Natural killer cell treated with Interleukin-12 subunit alpha and Interleukin-12 subunit beta and Interleukin-15 and Interleukin-18, amount 100 ng/mL, for 72 hours (primary cell): ENCODE data around the gene ACP1. TPM values are rescaled to one million over a fixed set of nuclear protein-coding genes. Genes with fewer than 3 reads are reported as not detected.
A peak's percentile ranks its signal among the peaks of the same experiment; 100 is the strongest.

Source experiments
- ATAC-seq, 2 donors: fragments of 150-1000 bp; cut with Tn5 transposase in 1 of 2; sonication (Bioruptor Pico), chemical (Tn5 transposase) in 1 of 2; 2 replicates each; pipeline ENCODE4 v1.10.0; 2021
- DNase-seq: peaks from one replicate; pipeline ENCODE4 v3.0.0; 2022; ENCODE audit warnings: low spot score
- H3K27ac Mint-ChIP-seq, 2 donors: 1 replicate in 1 of 2; 2 replicates in 1 of 2; pipeline ENCODE4 v1.8.0; 2022; ENCODE audit warnings: mixed read lengths in 2 of 2, mild to moderate bottlenecking in 1 of 2, moderate library complexity in 1 of 2
- H3K27me3 Mint-ChIP-seq, 2 donors: 1 replicate in 1 of 2; 2 replicates in 1 of 2; pipeline ENCODE4 v1.8.0; 2022; ENCODE audit warnings: mixed read lengths in 2 of 2
- H3K36me3 Mint-ChIP-seq: one replicate; pipeline ENCODE4 v1.8.0; 2022; ENCODE audit warnings: mixed read lengths
- H3K4me1 Mint-ChIP-seq, 2 donors: 1 replicate in 1 of 2; 2 replicates in 1 of 2; pipeline ENCODE4 v1.8.0; 2022; ENCODE audit warnings: low read depth in 2 of 2, mixed read lengths in 2 of 2, mild to moderate bottlenecking in 1 of 2
- H3K4me3 Mint-ChIP-seq: one replicate; pipeline ENCODE4 v1.8.0; 2022; ENCODE audit warnings: mixed read lengths
- H3K9me3 Mint-ChIP-seq: 2 replicates; pipeline ENCODE4 v1.8.0; 2022; ENCODE audit warnings: mixed read lengths
- total RNA-seq, 2 donors: library from RNA; stranded (reverse); gene quantifications; one replicate each; pipeline ENCODE4 v1.2.3, GENCODE V29; 2022

Gene ACP1
- total RNA-seq, 2 donors from 2014 or later, result 94.2 to 96.1 TPM

DNA sequence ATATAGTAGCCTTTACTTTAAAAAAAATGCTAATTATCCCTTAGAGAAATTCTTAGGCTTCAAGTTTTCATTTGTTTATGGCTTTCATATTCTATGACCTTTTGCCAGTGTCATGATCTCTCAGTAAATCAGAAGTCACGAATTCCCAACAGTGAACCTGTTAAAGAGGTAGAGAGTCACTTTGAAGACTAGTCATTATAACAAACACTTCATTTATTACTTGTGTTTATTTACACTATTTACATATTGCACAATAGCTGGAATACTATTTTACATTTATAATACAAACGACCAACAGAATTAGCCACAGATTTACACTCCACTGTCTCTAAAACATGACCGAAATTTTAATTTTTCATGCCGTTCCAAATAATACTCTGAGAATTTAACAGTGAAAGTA, 14.6 kb downstream of the ACP1 start:
- peaks cover 19% of the 10 kb centered on the region for H3K36me3 Mint-ChIP-seq
- H3K27ac Mint-ChIP-seq, result no peak overlapping the region
- H3K4me3 Mint-ChIP-seq, result no peak overlapping the region
- H3K4me1 Mint-ChIP-seq, result peaks cover 5 to 8% of the 10 kb centered on the region in 2 donors
- no peak for ATAC-seq
- DNase-seq, result no peak
- no peaks in the 10 kb centered on the region for H3K27me3 Mint-ChIP-seq
- no peaks in the 10 kb centered on the region for H3K9me3 Mint-ChIP-seq

GRCh38 chr2:279956-280649, 15.4 kb downstream of the ACP1 start:
- DNase-seq (no peak), ATAC-seq (no peak)
- Mint-ChIP-seq H3K4me1 (peaks cover 5% of the 10 kb centered on the region in 2 donors), H3K27ac (no peak overlapping the region), H3K36me3 (peaks cover 19% of the 10 kb centered on the region), H3K4me3 (no peak overlapping the region), H3K9me3 (no peaks in the 10 kb centered on the region), H3K27me3 (no peaks in the 10 kb centered on the region)

- Mint-ChIP-seq H3K4me3 (no peak overlapping the region), H3K27ac (no peak overlapping the region), H3K9me3 (no peaks in the 10 kb centered on the region), H3K4me1 (peaks cover 5% of the 10 kb centered on the region in 2 donors), H3K36me3 (peaks cover 19% of the 10 kb centered on the region), H3K27me3 (peaks cover 0 to 4% of the 10 kb centered on the region in 2 donors)
- no peak for DNase-seq
- ATAC-seq, result no peak
Measured at GRCh38 chr2:280650-281110, 15.9 kb downstream of the ACP1 start.

- H3K4me3 Mint-ChIP-seq, result no peak overlapping the region
- no peak for ATAC-seq
- DNase-seq, result no peak
- peaks cover 0 to 8% of the 10 kb centered on the region in 2 donors for H3K27me3 Mint-ChIP-seq
- peaks cover 5 to 8% of the 10 kb centered on the region in 2 donors for H3K4me1 Mint-ChIP-seq
- H3K27ac Mint-ChIP-seq, result no peak overlapping the region
- H3K9me3 Mint-ChIP-seq, result no peaks in the 10 kb centered on the region
- peaks cover 15% of the 10 kb centered on the region for H3K36me3 Mint-ChIP-seq
Measured at GRCh38 chr2:281381-281780, 16.6 kb downstream of the ACP1 start.

GRCh38 chr2:282371-283263, 17.9 kb downstream of the ACP1 start:
- Mint-ChIP-seq H3K27ac (no peak overlapping the region), H3K4me1 (peaks cover 0 to 6% of the 10 kb centered on the region in 2 donors), H3K4me3 (no peak overlapping the region), H3K27me3 (peaks cover 0 to 8% of the 10 kb centered on the region in 2 donors), H3K36me3 (peaks cover 3% of the 10 kb centered on the region), H3K9me3 (no peaks in the 10 kb centered on the region)
- DNase-seq (no peak), ATAC-seq (no peak)

GRCh38 chr2:283996-284794, 19.4 kb downstream of the ACP1 start:
- no peak for ATAC-seq
- Mint-ChIP-seq H3K4me3 (no peak overlapping the region), H3K36me3 (no peaks in the 10 kb centered on the region), H3K27ac (no peak overlapping the region), H3K27me3 (peaks cover 0 to 8% of the 10 kb centered on the region in 2 donors), H3K9me3 (no peaks in the 10 kb centered on the region), H3K4me1 (peaks cover 0 to 6% of the 10 kb centered on the region in 2 donors)
- DNase-seq, result no peak

DNA sequence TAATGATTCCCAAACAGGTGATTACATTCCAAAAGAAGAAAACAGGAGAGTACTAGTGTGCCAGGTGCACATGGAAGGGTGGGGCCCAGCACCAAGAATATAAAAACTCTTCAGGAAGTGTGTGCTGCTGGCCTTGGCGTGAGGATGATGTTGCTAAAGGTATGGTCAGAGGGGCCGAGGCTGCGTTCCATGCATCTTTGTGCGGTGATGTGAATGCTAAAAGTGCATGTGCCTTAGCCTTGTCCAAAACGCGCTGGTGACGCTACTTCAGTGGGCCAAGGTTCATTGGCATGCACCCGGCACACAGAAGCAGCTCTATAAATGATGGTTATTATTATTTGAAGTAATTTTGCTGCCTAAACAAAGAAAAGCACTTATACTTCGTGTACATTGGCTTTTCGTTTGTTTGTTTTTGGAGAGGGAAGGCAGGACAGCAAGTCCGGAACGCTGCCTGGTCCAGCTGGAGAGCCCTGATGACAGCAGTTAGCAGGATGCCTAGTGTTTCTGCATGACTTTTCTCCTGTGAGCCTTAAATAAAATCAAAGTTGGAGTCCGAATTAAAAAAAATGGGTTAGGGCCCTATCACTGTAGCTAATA, 20.2 kb downstream of the ACP1 start:
- H3K9me3 Mint-ChIP-seq, result no peaks in the 10 kb centered on the region
- no peaks in the 10 kb centered on the region for H3K36me3 Mint-ChIP-seq
- no peak for ATAC-seq
- DNase-seq, result no peak
- no peak overlapping the region for H3K27ac Mint-ChIP-seq
- H3K4me1 Mint-ChIP-seq, result peaks cover 0 to 9% of the 10 kb centered on the region in 2 donors
- peaks cover 1 to 8% of the 10 kb centered on the region in 2 donors for H3K27me3 Mint-ChIP-seq
- H3K4me3 Mint-ChIP-seq, result no peak overlapping the region

DNA sequence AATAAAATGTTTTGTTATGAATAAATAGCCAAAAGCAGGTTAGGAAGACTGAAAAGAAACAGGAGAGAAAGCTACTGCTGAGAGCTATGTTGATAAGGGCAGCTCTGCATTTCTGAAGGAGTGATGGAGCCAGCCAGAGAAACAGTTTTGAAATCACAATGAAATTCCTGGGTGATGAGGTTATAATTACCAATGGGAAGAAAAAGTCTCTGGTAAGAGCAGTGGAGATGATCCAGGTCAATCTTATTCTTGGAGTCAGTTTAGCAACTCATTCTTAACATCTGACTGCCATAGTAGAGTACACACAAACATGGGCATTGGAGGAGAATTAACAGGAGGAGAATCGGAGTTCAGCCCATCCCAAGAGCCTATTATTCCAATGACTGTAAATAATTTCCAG, 20.8 kb downstream of the ACP1 start:
- no peak overlapping the region for H3K27ac Mint-ChIP-seq
- peaks cover 0 to 10% of the 10 kb centered on the region in 2 donors for H3K4me1 Mint-ChIP-seq
- DNase-seq (no peak), ATAC-seq (no peak)
- H3K27me3 Mint-ChIP-seq, result peaks cover 4 to 8% of the 10 kb centered on the region in 2 donors
- no peaks in the 10 kb centered on the region for H3K36me3 Mint-ChIP-seq
- H3K9me3 Mint-ChIP-seq, result no peaks in the 10 kb centered on the region
- H3K4me3 Mint-ChIP-seq, result no peak overlapping the region

- Mint-ChIP-seq H3K9me3 (no peaks in the 10 kb centered on the region), H3K27me3 (peaks cover 4 to 8% of the 10 kb centered on the region in 2 donors), H3K27ac (no peak overlapping the region)
Measured at GRCh38 chr2:286035-286434, 21.3 kb downstream of the ACP1 start.

DNA sequence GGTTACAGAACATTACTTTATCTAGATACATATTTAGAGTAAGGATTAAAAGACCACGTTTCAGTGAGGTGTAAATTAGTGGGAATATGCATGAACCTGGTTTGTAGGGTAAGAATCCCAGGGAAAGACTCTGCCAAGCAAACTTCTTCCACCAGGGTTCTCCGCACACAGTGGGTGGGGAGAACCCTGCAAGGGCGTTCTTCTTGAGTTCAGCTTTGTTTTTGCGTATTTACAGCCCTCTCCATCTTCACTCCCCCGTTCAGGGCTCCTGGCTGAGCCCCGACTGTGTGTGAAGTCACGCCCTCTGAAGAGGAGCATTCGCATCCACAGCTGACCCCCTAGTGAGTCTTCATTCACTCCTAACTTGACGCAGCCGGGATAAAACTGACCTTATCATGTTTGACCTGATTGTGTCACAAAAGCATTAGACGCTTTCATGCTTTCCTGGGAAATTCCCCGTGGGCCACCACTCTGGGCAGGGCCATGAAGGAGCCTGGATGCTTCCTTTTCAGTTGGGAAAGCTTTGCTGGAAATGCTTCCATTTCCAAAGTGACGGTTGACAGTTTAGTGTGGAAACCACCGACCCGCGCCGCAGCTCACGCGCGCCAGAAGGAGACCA, 22.1 kb downstream of the ACP1 start:
- Mint-ChIP-seq H3K4me1 (peaks cover 0 to 10% of the 10 kb centered on the region in 2 donors), H3K4me3 (peak overlapping the region; percentile 48), H3K9me3 (no peaks in the 10 kb centered on the region), H3K36me3 (no peaks in the 10 kb centered on the region), H3K27ac (no peak overlapping the region), H3K27me3 (peaks cover 6 to 8% of the 10 kb centered on the region in 2 donors)
- ATAC-seq (no peak), DNase-seq (no peak)

More at GRCh38 chr2:286035-286434, 21.3 kb downstream of the ACP1 start:
- ATAC-seq (no peak), DNase-seq (no peak)
- Mint-ChIP-seq H3K4me3 (no peak overlapping the region), H3K36me3 (no peaks in the 10 kb centered on the region), H3K4me1 (peaks cover 0 to 10% of the 10 kb centered on the region in 2 donors)

DNA sequence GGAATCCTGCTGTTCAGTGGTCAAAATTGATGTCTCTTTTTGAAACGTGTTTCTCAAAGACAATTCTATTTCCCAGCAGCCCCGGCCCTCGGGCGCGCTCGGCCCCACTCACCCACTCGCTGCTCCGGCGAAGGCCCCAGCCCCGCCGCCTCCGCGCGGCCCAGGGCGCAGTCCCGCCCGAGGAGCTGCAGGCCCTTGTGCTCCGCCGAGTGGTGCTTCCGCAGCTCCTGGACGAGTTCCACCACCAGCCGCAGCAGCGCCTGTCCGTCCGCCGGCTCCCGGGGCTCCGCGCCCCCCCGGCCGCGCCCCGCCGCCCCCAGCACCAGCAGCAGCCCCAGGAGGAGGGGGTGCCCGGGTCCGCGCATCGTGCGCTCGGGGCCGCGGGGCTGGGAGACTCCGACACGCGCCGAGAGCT, 22.7 kb downstream of the ACP1 start:
- peaks cover 0 to 10% of the 10 kb centered on the region in 2 donors for H3K4me1 Mint-ChIP-seq
- H3K36me3 Mint-ChIP-seq, result no peaks in the 10 kb centered on the region
- no peak overlapping the region for H3K27ac Mint-ChIP-seq
- H3K4me3 Mint-ChIP-seq, result no peak overlapping the region
- DNase-seq, result no peak
- H3K27me3 Mint-ChIP-seq, result peaks cover 6 to 8% of the 10 kb centered on the region in 2 donors
- ATAC-seq, result peak; percentile 63 to 78
- no peaks in the 10 kb centered on the region for H3K9me3 Mint-ChIP-seq

- Mint-ChIP-seq H3K36me3 (no peaks in the 10 kb centered on the region), H3K4me3 (peak within 1 kb of the TSS; percentile 48), H3K9me3 (no peaks in the 10 kb centered on the region), H3K27me3 (peaks cover 6 to 8% of the 10 kb centered on the region in 2 donors), H3K27ac (no peak within 1 kb of the TSS), H3K4me1 (peaks cover 0 to 10% of the 10 kb centered on the region in 2 donors)
- peak in 1 of 2 donors; percentile 31 for ATAC-seq
- DNase-seq, result no peak
Measured at GRCh38 chr2:287911-288757, 23.4 kb downstream of the ACP1 start, which contains the start of gene ALKAL2. TSS of gene ALKAL2 (minus strand) at chr2:288091. CDS start at chr2:287835, 256 bp downstream.
